IMR-90 (cell line): ENCODE measurements around the gene LNX1. TPM values are rescaled to one million over a fixed set of nuclear protein-coding genes. Genes with fewer than 3 reads are reported as not detected.
A peak's percentile ranks its signal among the peaks of the same experiment; 100 is the strongest.

ENCODE experiments used
- ATAC-seq: fragments of 200-7000 bp; cut with Tn5 transposase; 2 replicates; pipeline ENCODE4 v1.9.1; 2020; ENCODE audit warnings: low read depth, mild to moderate bottlenecking, moderate library complexity
- BruUV-seq: library from RNA; stranded (reverse); fragments of 400-500 nt; replicated peaks from 2 replicates; lab custom pipeline; 2021; lab: Mats Ljungman, UMichigan
- CTCF ChIA-PET: fragments of 300-600 bp; formaldehyde crosslinking; extraction: SDS; loops from one replicate; lab custom pipeline; 2021; ENCODE audit warnings: antibody characterized with exemption; lab: Yijun Ruan, JAX
- POLR2A ChIA-PET: fragments of 300-600 bp; sonication (Branson Sonifier 250); formaldehyde crosslinking; loops from one replicate; lab custom pipeline; 2022; ENCODE audit warnings: antibody characterized with exemption; ENCODE audit not compliant: unreplicated experiment; lab: Charles Lee
- DNase-seq: peaks from one replicate; pipeline ENCODE4 v3.0.0; 2013
- H2AFZ ChIP-seq: replicated peaks from 2 replicates; pipeline ENCODE3; 2013; ENCODE audit warnings: low read length, mild to moderate bottlenecking; ENCODE audit not compliant: poor library complexity
- H2AK5ac ChIP-seq: 2 replicates; pipeline ENCODE4 v1.6.1; 2013; ENCODE audit warnings: low read depth, low read length, inconsistent platforms
- H2AK9ac ChIP-seq: replicated peaks from 2 replicates; pipeline ENCODE3; 2013; ENCODE audit warnings: mild to moderate bottlenecking, low read depth, low read length, moderate library complexity; ENCODE audit not compliant: poor library complexity
- H2BK120ac ChIP-seq: 2 replicates; pipeline ENCODE4 v1.6.1; 2013; ENCODE audit warnings: low read depth, low read length, inconsistent platforms
- H2BK15ac ChIP-seq: 3 replicates; pipeline ENCODE4 v1.6.1; 2013; ENCODE audit warnings: low read depth, low read length, inconsistent platforms
- H2BK20ac ChIP-seq: 2 replicates; pipeline ENCODE4 v1.6.1; 2013; ENCODE audit warnings: low read depth, mild to moderate bottlenecking, inconsistent platforms, low read length, moderate library complexity
- H2BK5ac ChIP-seq: 2 replicates; pipeline ENCODE4 v1.6.1; 2013; ENCODE audit warnings: mild to moderate bottlenecking, low read depth, low read length, inconsistent platforms; ENCODE audit not compliant: poor library complexity, severe bottlenecking
- H3K14ac ChIP-seq: replicated peaks from 2 replicates; pipeline ENCODE4 v1.6.1; 2013; ENCODE audit warnings: low read depth, low read length, inconsistent platforms
- H3K18ac ChIP-seq: 2 replicates; pipeline ENCODE4 v1.6.1; 2013; ENCODE audit warnings: low read depth, low read length, control low read depth
- H3K23ac ChIP-seq: 2 replicates; pipeline ENCODE4 v1.6.1; 2013; ENCODE audit warnings: low read depth, low read length, inconsistent platforms
- H3K27ac ChIP-seq: 2 replicates; pipeline ENCODE4 v1.5.1; 2013; ENCODE audit warnings: mild to moderate bottlenecking, control low read depth, low read length; ENCODE audit not compliant: insufficient read depth
- H3K27me3 ChIP-seq: 2 replicates; pipeline ENCODE4 v1.6.1; 2013; ENCODE audit warnings: low read length; ENCODE audit not compliant: control insufficient read depth, insufficient read depth
- H3K36me3 ChIP-seq: 2 replicates; pipeline ENCODE4 v1.6.1; 2013; ENCODE audit warnings: low read length, mixed read lengths; ENCODE audit not compliant: control insufficient read depth, insufficient read depth
- H3K4ac ChIP-seq: 2 replicates; pipeline ENCODE4 v1.6.1; 2013; ENCODE audit warnings: low read depth, low read length, inconsistent platforms
- H3K4me1 ChIP-seq: 2 replicates; pipeline ENCODE4 v1.6.1; 2013; ENCODE audit warnings: low read length, mixed read lengths; ENCODE audit not compliant: control insufficient read depth, insufficient read depth
- H3K4me2 ChIP-seq: 2 replicates; pipeline ENCODE4 v1.6.1; 2013; ENCODE audit warnings: low read depth, mild to moderate bottlenecking, control low read depth, low read length, moderate library complexity
- H3K4me3 ChIP-seq: 2 replicates; pipeline ENCODE4 v1.5.1; 2013; ENCODE audit warnings: low read depth, mild to moderate bottlenecking, control low read depth, low read length, moderate library complexity; ENCODE audit not compliant: insufficient read depth
- H3K56ac ChIP-seq: 2 replicates; pipeline ENCODE4 v1.6.1; 2013; ENCODE audit warnings: low read length, inconsistent platforms; ENCODE audit not compliant: insufficient read depth; ENCODE audit errors: extremely low read depth
- H3K79me1 ChIP-seq, 2 experiments: 2 replicates each; pipeline ENCODE4 v1.6.1; 2013; ENCODE audit warnings: low read length in 2 of 2, inconsistent platforms in 1 of 2, low read depth in 1 of 2
- H3K9ac ChIP-seq: 2 replicates; pipeline ENCODE4 v1.6.1; 2013; ENCODE audit warnings: low read depth, low read length, control low read depth
- H3K9me1 ChIP-seq: 2 replicates; pipeline ENCODE4 v1.6.1; 2013; ENCODE audit warnings: low read length, inconsistent platforms; ENCODE audit not compliant: insufficient read depth
- H3K9me3 ChIP-seq: 2 replicates; pipeline ENCODE4 v1.6.1; 2013; ENCODE audit warnings: low read length; ENCODE audit not compliant: control insufficient read depth, insufficient read depth
- H4K20me1 ChIP-seq: 2 replicates; pipeline ENCODE4 v1.6.1; 2013; ENCODE audit warnings: low read length, inconsistent platforms; ENCODE audit not compliant: insufficient read depth
- H4K5ac ChIP-seq: 2 replicates; pipeline ENCODE4 v1.6.1; 2013; ENCODE audit warnings: mild to moderate bottlenecking, low read depth, low read length, control low read depth
- H4K8ac ChIP-seq, 2 experiments: 2 replicates each; pipeline ENCODE4 v1.6.1; 2013; ENCODE audit warnings: low read depth in 2 of 2, low read length in 2 of 2, control low read depth in 1 of 2, inconsistent platforms in 1 of 2
- H4K91ac ChIP-seq: 2 replicates; pipeline ENCODE4 v1.6.1; 2013; ENCODE audit warnings: low read depth, low read length, inconsistent platforms; ENCODE audit not compliant: insufficient read depth
- CHD1 ChIP-seq: IDR thresholded peaks from 2 replicates; pipeline ENCODE4 v1.6.1; 2012; ENCODE audit warnings: low read depth, low read length, improper control_type of control experiment
- CTCF ChIP-seq: conservative IDR thresholded peaks from 2 replicates; pipeline ENCODE4 v1.5.1; 2012; ENCODE audit warnings: mild to moderate bottlenecking, low read depth, low read length, improper control_type of control experiment
- ELK1 ChIP-seq: fragments of 150-350 bp; IDR thresholded peaks from 2 replicates; pipeline ENCODE4 v1.6.1; 2016; ENCODE audit warnings: low read depth, mild to moderate bottlenecking, low read length, moderate library complexity, borderline replicate concordance
- MAZ ChIP-seq: IDR thresholded peaks from 2 replicates; pipeline ENCODE4 v1.6.1; 2012; ENCODE audit warnings: low read depth, mild to moderate bottlenecking, low read length, improper control_type of control experiment, moderate library complexity, borderline replicate concordance
- POLR2A ChIP-seq: IDR thresholded peaks from 2 replicates; pipeline ENCODE4 v1.6.1; 2012; ENCODE audit warnings: mild to moderate bottlenecking, low read depth, low read length
- RFX5 ChIP-seq: IDR thresholded peaks from 2 replicates; pipeline ENCODE4 v1.8.0; 2012; ENCODE audit warnings: low read depth, mild to moderate bottlenecking, low read length, moderate library complexity
- SMC3 ChIP-seq: fragments of 150-350 bp; IDR thresholded peaks from 2 replicates; pipeline ENCODE4 v1.6.1; 2016; ENCODE audit warnings: low read depth, mild to moderate bottlenecking, antibody characterized with exemption, low read length, moderate library complexity
- WGBS, 2 experiments: methylation state at CpG; one replicate each; pipeline versions ENCODE4 v1.1.5 to v1.1.7; 2013; ENCODE audit warnings: missing lambda C conversion rate in 2 of 2; ENCODE audit not compliant: insufficient read length in 1 of 2; ENCODE audit errors: extremely low coverage in 2 of 2; 5-methylcytosine and 5-hydroxymethylcytosine counted together
- dilution Hi-C: fragments of 300-500 bp; cut with HindIII; formaldehyde crosslinking; loops from one replicate; pipeline ENCODE4 v1.14.3; 2018; ENCODE audit warnings: low sequenced_read_pairs; ENCODE audit not compliant: unreplicated experiment
- in situ Hi-C: fragments of 300-500 bp; cut with MboI; formaldehyde crosslinking; loops from 3 replicates; pipeline ENCODE4 v1.14.3; 2019; ENCODE audit warnings: low sequenced_read_pairs, inconsistent platforms, mixed read lengths
- intact Hi-C: fragments of 100-400 bp; cut with micrococcal nuclease; formaldehyde crosslinking; loops from 2 replicates; pipeline ENCODE4 v1.10.0; 2022
- polyA plus RNA-seq, 3 experiments: library from polyadenylated mRNA; depleted of rRNA; stranded (reverse); fragments of >200 nt; gene quantifications; 2 replicates each; pipeline ENCODE4 v1.2.3, GENCODE V29; 2012; ENCODE audit warnings: low replicate concordance in 1 of 3
- total RNA-seq: library from RNA; depleted of rRNA; stranded (reverse); fragments of >200 nt; gene quantifications from 2 replicates; pipeline ENCODE4 v1.2.3, GENCODE V29; 2012

LNX1 gene
- total and polyA plus RNA-seq, 2 of the 4 experiments (the other 2 are of a cell fraction) = 0.15 to 0.36 TPM

- no peak overlapping the region for H2BK120ac ChIP-seq
- BruUV-seq = no TSS peak
- no peak overlapping the region for H3K56ac ChIP-seq
- in situ Hi-C loops (no loop called here), intact Hi-C loops (no loop called here), dilution Hi-C loops (no loop called here)
- H3K36me3 ChIP-seq = no peaks in the 10 kb centered on the region
- ChIA-PET POLR2A (no interaction called here), CTCF (interaction anchor here (1.6 kb wide), 1 partner anchor 12 kb away, joined by 4 read pairs; no protein-coding TSS in a partner anchor)
- H2AFZ ChIP-seq = no peak overlapping the region
- H3K14ac ChIP-seq = no peak overlapping the region
- no peak overlapping the region for H3K18ac ChIP-seq
- no peak overlapping the region for H2BK20ac ChIP-seq
- H3K23ac ChIP-seq = no peak overlapping the region
- no peaks in the 10 kb centered on the region for H3K9me3 ChIP-seq
- no peak overlapping the region for H2BK15ac ChIP-seq
- H4K8ac ChIP-seq = no peak overlapping the region
- no peak overlapping the region for H3K4me3 ChIP-seq
- H4K20me1 ChIP-seq = no peaks in the 10 kb centered on the region
- H3K79me1 ChIP-seq = no peaks in the 10 kb centered on the region
- peak overlapping the region; percentile 3; the same call in 1 of the 2 replicates for H3K4ac ChIP-seq
- no peak for ATAC-seq
- H2AK5ac ChIP-seq = no peak overlapping the region; the same call in 1 of the 2 replicates
- H3K4me2 ChIP-seq = no peak overlapping the region
- H4K5ac ChIP-seq = no peak overlapping the region
- H3K9ac ChIP-seq = no peak overlapping the region
- H3K9me1 ChIP-seq = peaks cover 9% of the 10 kb centered on the region
- H3K27me3 ChIP-seq = no peaks in the 10 kb centered on the region
- H4K91ac ChIP-seq = no peak overlapping the region
- peaks cover 13% of the 10 kb centered on the region for H3K4me1 ChIP-seq
- no peak overlapping the region for H3K27ac ChIP-seq
- no peak overlapping the region for H2BK5ac ChIP-seq
- no peak for TF ChIP-seq POLR2A
- TF ChIP-seq RFX5 = no peak
- no peak for TF ChIP-seq ELK1
- no peak for TF ChIP-seq MAZ
- TF ChIP-seq SMC3 = no peak
- no peak for TF ChIP-seq CTCF
- no peak for TF ChIP-seq CHD1
- H2AK9ac ChIP-seq = no peak overlapping the region
- DNase-seq = no peak
- no CpG with 5 or more reads among the region's 1 CpG for whole genome bisulfite sequencing, 2 experiments
These were observed 46.0 kb downstream of the LNX1 start for GRCh38 chr4:53545273-53545672.
